ENCODE data around the gene ZNF10. TPM values are rescaled to one million over a fixed set of nuclear protein-coding genes. Genes with fewer than 3 reads are reported as not detected.
A peak's percentile ranks its signal among the peaks of the same experiment; 100 is the strongest.

ZNF10 gene
- 2.4 TPM for total RNA-seq

GRCh38 chr12:133130038-133130807, at the start of gene ZNF10, which contains the start of gene ZNF891:
ZNF10 (plus strand) TSS chr12:133130627; CDS start chr12:133144493, 13,866 bp downstream.
ZNF891 (minus strand) TSS chr12:133130274; CDS start chr12:133121918, 8,356 bp downstream.
- ATAC-seq = peak; percentile 100

GRCh38 chr12:133081159-133081780, 49.2 kb upstream of the ZNF10 start:
- ATAC-seq = no peak

- no peak for ATAC-seq
Observed at GRCh38 chr12:133083345-133083744, 47.1 kb upstream of the ZNF10 start.

- ATAC-seq = no peak
Observed at GRCh38 chr12:133105620-133106019, 24.8 kb upstream of the ZNF10 start.

- no peak for ATAC-seq
Observed at GRCh38 chr12:133106253-133106652, 24.2 kb upstream of the ZNF10 start.

- ATAC-seq = no peak
Observed at GRCh38 chr12:133107121-133107520, 23.3 kb upstream of the ZNF10 start.

DNA sequence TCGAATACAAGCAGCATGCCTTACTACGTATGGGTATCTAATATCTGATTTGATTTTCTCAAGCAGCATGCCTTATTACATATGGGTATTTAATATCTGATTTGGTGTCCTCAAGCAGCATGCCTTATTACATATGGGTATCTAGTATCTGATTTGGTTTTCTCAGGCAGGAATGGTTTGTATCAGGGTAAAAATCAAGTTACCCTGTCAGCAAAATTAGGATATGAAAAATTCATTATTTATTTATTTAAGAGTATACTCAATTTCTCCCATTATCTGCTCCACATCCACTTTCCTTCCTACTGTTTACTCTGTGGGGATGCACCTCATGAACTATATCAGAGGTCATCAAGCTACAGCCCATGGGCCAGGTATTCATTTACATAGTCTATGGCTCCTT, 22.3 kb upstream of the ZNF10 start:
- no peak for ATAC-seq

DNA sequence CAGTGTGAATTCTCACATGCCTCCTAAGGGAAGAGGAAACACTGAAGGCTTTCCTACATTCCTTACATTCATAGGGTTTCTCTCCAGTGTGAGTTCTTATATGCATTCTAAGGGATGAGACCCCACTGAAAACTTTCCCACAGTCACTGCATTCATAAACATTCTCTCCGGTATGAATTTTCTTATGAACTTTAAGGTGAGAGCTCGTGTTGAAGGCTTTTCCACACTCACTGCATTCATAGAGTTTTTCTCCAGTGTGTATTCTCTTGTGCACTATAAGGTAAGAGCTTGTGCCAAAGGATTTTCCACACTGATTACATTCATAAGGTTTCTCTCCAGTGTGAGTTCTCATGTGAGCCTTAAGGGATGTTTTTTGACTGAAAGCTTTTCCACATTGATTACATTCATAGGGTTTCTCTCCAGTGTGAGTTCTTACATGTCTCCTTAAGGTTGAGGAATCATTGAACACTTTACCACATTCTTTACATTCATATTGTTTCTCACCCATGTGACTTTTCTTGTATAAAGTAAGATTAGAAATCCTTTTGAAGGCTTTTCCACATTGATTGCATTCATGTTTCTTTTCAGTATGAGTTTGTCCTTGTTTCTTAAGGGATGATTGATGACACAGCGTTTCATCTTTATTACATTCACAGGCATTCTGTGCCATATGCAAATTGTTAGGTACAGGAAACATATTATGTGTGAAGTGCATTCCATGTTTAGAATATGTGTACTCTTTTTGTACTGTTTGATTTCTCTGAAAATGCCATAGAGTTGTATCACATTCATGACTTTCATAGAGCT, 9.8 kb upstream of the ZNF10 start:
- no peak for ATAC-seq

DNA sequence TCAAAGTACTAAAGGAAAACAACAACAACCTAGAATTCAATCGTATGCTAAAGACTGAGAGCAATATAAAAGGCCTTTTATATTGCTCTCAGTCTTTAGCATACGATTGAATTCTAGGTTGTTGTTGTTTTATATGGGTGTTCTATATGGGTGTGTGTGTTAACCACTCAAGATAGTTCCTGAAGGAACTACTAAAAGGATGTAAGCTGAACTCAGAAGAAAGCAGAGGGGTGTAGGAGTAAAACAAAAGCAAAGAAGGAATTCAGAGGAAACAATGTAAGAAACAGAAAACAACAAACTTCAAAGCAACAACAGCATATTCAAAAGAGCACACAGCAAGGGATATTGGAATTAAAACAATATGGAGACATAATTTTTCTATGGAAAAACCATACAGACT, 5.8 kb upstream of the ZNF10 start:
- ATAC-seq = no peak

DNA sequence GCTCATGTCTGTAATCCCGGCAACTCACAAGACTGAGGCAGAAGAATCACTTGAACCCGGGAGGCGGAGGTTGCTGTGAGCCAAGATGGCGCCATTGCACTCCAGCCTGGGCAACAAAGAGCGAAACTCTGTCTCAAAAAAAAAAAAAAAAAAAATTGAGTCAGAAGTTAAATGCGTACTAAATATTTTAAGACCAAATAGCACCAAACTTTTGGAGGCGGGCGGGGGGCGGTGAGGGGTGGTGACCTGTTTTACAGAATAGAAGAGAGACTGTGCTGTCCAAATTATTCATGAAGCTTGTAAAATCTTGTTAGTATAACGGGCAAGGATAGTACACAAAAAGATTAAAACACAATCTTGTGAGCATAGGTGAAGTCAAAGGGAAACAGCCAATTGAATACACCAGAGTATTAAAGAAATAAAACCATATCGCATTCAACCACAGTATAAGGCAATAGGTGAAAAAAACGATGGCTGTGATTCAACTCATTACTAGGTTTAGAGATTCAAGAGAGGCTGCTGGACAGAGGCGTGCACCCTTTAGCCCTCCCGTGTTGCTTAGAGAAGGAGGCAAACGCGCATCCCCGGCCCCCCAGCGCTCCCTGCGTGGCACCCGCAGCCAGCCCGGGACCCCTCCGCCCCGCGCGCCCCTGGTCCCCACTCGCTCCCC, 924 bp upstream of the ZNF10 start:
- peak; percentile 11 for ATAC-seq

DNA sequence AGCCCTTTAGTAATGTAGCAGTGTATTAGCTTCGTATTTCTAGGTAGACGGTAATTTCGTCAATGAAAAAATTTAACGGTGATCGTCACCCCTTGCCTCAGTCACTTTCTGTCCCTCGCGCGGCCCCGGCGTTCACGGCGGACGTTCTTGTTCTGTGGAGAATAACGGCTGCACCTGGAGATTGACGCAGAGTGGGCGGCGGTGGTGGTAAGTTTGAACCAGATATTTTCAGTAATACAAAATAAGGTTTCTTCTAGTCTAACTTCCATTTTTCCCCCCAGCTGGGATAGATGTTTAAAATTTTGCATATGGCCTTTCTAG, 341 bp downstream of the ZNF10 start:
- peak; percentile 3 for ATAC-seq

DNA sequence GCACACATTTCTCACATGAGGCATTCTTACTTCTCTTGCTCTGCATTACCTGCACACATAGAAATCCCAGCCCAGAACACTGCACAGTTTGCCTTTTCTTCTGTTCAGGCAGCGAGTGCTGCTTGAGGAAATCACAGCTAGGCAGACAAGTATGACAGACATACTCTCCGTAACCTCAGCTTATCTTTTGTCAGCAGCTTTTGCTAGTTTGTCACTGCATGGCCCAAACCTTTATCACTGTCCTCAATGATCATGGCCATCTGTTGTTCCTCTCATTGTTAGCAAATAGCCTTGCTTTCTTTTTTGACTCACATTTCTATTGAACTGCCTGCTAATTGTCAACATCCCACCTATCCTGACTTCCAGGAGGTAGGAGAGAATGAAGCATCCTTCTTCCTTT, 5.3 kb downstream of the ZNF10 start:
- ATAC-seq = no peak

- no peak for ATAC-seq
Observed at GRCh38 chr12:133145981-133146380, 15.6 kb downstream of the ZNF10 start.

GRCh38 chr12:133156125-133156690, 25.8 kb downstream of the ZNF10 start:
- ATAC-seq = no peak

DNA sequence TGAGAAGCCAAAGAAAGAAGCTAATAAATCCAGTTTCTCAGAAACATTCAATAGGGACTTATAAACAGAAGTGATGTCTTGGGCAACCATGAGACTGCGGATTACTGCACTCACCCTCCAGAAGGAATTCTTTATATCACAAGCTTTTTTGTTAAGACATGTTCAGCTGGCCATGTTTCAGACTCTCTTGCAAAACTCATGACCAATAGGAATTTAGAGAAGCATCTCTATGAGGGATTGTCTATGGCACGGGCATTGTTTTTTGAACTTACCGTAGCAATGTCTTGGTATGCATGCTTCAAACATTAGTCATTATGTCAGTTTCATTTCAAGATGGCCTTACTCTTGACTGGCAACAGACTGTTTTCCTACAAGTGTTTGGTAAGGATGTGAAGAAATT, 35.3 kb downstream of the ZNF10 start:
- no peak for ATAC-seq

DNA sequence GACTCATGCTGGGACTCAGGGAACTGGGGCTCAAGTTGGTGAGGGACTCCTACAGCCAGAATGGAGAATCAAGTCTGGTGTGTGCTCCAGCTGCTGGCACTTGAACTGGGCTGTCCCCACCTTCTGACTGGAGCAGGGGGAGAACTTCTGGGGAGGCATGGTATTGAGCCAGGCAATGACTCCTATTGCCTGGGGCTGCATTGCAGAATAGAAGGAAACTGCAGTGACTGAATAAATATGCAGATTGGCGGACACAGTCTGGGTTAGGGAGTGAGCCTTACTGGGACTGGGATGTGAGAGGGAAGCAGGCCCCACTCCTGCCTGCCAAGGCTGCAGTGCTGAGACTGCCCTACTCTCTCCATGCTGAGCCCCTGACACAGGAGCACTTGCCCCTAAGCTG, 42.1 kb downstream of the ZNF10 start:
- ATAC-seq = no peak

- no peak for ATAC-seq
Observed at GRCh38 chr12:133174901-133175300, 44.5 kb downstream of the ZNF10 start.

DNA sequence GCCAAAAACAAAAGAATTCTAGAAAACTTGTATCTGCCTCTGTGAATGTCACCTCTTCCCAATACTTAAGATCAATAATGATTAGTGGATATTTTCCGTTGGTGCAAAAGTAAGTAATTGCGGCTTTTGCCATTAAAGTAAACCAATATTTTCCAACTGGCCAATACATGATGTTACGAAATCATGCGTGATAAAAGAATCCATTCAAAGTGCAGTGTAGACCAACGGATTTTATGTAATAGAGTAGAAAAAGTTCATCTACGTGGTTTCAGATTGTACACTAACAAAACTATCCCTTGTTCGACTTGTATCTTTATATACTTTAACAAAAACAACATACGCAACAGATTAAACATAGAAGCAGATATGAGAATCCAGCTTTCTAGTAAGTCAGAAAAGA, 50.2 kb downstream of the ZNF10 start:
- ATAC-seq = no peak

GRCh38 chr12:133181238-133181959, 51.0 kb downstream of the ZNF10 start, which contains the start of gene ZNF268:
ZNF268 (plus strand) TSS chr12:133181495; CDS start chr12:133181998, 503 bp downstream.
- ATAC-seq = peak; percentile 99

- no peak for ATAC-seq
Observed at GRCh38 chr12:133190176-133190575, 59.7 kb downstream of the ZNF10 start.

DNA sequence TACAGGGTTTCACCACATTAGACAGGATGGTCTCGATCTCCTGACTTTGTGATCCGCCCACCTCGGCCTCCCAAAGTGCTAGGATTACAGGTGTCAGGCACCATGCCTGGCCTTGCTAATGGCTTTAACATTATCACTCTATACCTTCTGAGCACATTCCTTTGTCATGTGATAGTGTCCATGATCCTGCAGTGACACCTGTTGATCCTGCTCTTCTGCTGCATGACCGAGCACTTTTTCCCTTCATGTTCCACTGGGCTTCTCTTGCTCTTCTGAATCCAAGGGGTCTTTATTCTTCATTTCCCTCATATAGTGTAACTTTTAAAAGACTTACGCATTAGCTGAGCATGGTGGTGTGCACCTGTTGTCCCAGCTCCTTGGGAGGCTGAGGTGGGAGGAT, 62.4 kb downstream of the ZNF10 start:
- no peak for ATAC-seq

- no peak for ATAC-seq
Observed at GRCh38 chr12:133201888-133202287, 71.5 kb downstream of the ZNF10 start.
